H1 (cell line): Measurements from ENCODE around the gene GFM1. TPM values are rescaled to one million over a fixed set of nuclear protein-coding genes. Genes with fewer than 3 reads are reported as not detected.

Experiments
- ATF2 ChIP-seq: IDR thresholded peaks from 2 replicates; pipeline ENCODE4 v1.6.1; 2012; ENCODE audit warnings: low read length, inconsistent platforms
- CHD7 ChIP-seq: fragments of 300-600 bp; sonication (generic); IDR thresholded peaks from 2 replicates; pipeline ENCODE4 v1.7.1; 2012; ENCODE audit warnings: low read length, moderate library complexity, mild to moderate bottlenecking, inconsistent platforms; ENCODE audit not compliant: insufficient replicate concordance
- CREB1 ChIP-seq: IDR thresholded peaks from 2 replicates; pipeline ENCODE4 v1.6.1; 2012; ENCODE audit warnings: inconsistent platforms
- SIRT6 ChIP-seq: IDR thresholded peaks from one replicate; pipeline ENCODE4 v1.7.1; 2012; ENCODE audit warnings: low read length, inconsistent platforms
- polyA plus RNA-seq, 7 experiments: library from polyadenylated mRNA; depleted of rRNA in 3 of 7; stranded (reverse) in 5 of 7; unstranded in 2 of 7; fragments of >200 nt in 5 of 7; fragments of 200-250 nt in 2 of 7; gene quantifications; 1 replicate in 5 of 7; 2 replicates in 1 of 7; 4 replicates in 1 of 7; pipeline versions ENCODE4 v1.2.1 to v1.2.3, GENCODE V29; 2011 to 2013; ENCODE audit warnings: missing spikeins in 2 of 7, mixed read lengths in 2 of 7
- total RNA-seq: library from RNA; stranded (reverse); fragmentation: NEBNext Ultra II Directional; extraction: Animal tissue kit (Norgen Biotek cat#: 25700); gene quantifications from 2 replicates; pipeline ENCODE4 v1.2.1, GENCODE V29; 2021

GFM1 gene
- total and polyA plus RNA-seq, 2 of the 8 experiments (the other 6 are each of a cell fraction or from before 2014, with no cell fraction given): 10.9 to 45.3 TPM

- TF ChIP-seq CHD7: no peak
- no peak for TF ChIP-seq SIRT6
- TF ChIP-seq ATF2: no peak
- no peak for TF ChIP-seq CREB1
- TF ChIP-seq, all 59 proteins: peak for 0
These were observed 8.1 kb downstream of the GFM1 start (continued) for GRCh38 chr3:158652463-158652862.
